ENCODE results near the gene PATJ.

PATJ gene

GRCh38 chr1:62052946-62053345 is 310.7 kb downstream of the PATJ start:
- no peak overlapping the region for H3K4me3 ChIP-seq (ENCODE audit: low read depth, low read length)
- no peak for TF ChIP-seq CTCF (IDR thresholded peaks at IDR 0.05; ENCODE audit: low read depth, low read length, missing control alignments)
- no peak for DNase-seq (ENCODE audit: low read depth)

- no peak for DNase-seq (ENCODE audit: low read depth)
- H3K4me3 ChIP-seq (ENCODE audit: low read depth, low read length) = no peak overlapping the region
- no peak for TF ChIP-seq CTCF (IDR thresholded peaks at IDR 0.05; ENCODE audit: low read depth, low read length, missing control alignments)
Measured at GRCh38 chr1:62054188-62054587, 311.9 kb downstream of the PATJ start.

- no peak for DNase-seq (ENCODE audit: low read depth)
- H3K4me3 ChIP-seq (ENCODE audit: low read depth, low read length) = no peak overlapping the region
- TF ChIP-seq CTCF (IDR thresholded peaks at IDR 0.05; ENCODE audit: low read depth, low read length, missing control alignments) = no peak
Measured at GRCh38 chr1:62057230-62057629, 314.9 kb downstream of the PATJ start.

GRCh38 chr1:62057641-62058290 is 315.5 kb downstream of the PATJ start:
- TF ChIP-seq CTCF (IDR thresholded peaks at IDR 0.05; ENCODE audit: low read depth, low read length, missing control alignments) = no peak
- no peak for DNase-seq (ENCODE audit: low read depth)
- no peak overlapping the region for H3K4me3 ChIP-seq (ENCODE audit: low read depth, low read length)

GRCh38 chr1:62058956-62059355 is 316.7 kb downstream of the PATJ start:
- no peak overlapping the region for H3K4me3 ChIP-seq (ENCODE audit: low read depth, low read length)
- DNase-seq (ENCODE audit: low read depth) = no peak
- TF ChIP-seq CTCF (IDR thresholded peaks at IDR 0.05; ENCODE audit: low read depth, low read length, missing control alignments) = no peak

- DNase-seq (ENCODE audit: low read depth) = no peak
- no peak for TF ChIP-seq CTCF (IDR thresholded peaks at IDR 0.05; ENCODE audit: low read depth, low read length, missing control alignments)
- no peak overlapping the region for H3K4me3 ChIP-seq (ENCODE audit: low read depth, low read length)
Measured at GRCh38 chr1:62062087-62062486, 319.8 kb downstream of the PATJ start.

- no peak for DNase-seq (ENCODE audit: low read depth)
- H3K4me3 ChIP-seq (ENCODE audit: low read depth, low read length) = no peak overlapping the region
- no peak for TF ChIP-seq CTCF (IDR thresholded peaks at IDR 0.05; ENCODE audit: low read depth, low read length, missing control alignments)
Measured at GRCh38 chr1:62064829-62065407, 322.6 kb downstream of the PATJ start.
